Activated T-cell treated with anti-CD3 and anti-CD28 coated beads, Interleukin-2, amount 50 U/mL, for 48 hours (primary cell): ENCODE results near the gene MMP11.

Experiments
- DNase-seq, 2 experiments: peaks; one replicate each; pipeline ENCODE4 v3.0.0-alpha.2; 2020

The MMP11 gene

DNA sequence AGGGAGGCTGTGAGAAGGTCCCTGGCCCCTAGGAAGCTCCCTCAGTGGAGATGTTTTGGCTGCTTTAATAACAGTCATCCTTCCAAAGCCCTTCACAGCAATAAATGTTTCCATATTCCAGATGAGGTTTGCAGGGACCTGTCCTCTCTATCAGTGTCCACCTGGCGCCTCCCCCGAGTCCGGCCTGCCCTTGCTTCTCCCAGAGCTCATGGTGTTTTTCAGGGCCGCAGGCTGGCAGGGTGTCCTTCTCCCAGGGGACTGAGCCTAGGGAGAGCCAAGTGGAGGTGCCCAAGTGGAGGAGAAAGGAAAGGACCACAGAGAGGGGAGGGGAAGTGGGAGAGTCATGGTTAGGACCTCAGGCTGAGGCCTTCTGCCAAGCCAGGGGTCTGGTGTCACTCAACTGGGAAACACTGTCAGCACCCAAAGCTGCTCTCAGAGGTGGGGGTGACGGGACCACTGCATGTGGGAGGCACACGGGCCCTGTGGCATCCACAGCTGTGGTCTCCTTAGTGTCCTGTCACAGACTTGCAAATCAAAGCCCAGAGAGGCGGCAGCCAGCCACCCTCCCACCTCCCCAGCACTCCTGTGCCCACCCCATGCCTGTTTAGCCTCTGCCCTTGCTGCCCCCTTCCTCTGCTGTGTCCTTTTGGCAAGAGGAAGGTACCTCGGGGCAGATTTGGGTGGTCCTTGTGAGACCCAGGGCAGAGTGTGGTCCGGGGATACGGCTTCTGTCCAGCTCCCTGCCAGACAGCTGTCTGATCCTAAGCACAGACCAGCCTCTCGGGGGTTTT is 59.8 kb downstream of the MMP11 start:
- DNase-seq: no peak

DNA sequence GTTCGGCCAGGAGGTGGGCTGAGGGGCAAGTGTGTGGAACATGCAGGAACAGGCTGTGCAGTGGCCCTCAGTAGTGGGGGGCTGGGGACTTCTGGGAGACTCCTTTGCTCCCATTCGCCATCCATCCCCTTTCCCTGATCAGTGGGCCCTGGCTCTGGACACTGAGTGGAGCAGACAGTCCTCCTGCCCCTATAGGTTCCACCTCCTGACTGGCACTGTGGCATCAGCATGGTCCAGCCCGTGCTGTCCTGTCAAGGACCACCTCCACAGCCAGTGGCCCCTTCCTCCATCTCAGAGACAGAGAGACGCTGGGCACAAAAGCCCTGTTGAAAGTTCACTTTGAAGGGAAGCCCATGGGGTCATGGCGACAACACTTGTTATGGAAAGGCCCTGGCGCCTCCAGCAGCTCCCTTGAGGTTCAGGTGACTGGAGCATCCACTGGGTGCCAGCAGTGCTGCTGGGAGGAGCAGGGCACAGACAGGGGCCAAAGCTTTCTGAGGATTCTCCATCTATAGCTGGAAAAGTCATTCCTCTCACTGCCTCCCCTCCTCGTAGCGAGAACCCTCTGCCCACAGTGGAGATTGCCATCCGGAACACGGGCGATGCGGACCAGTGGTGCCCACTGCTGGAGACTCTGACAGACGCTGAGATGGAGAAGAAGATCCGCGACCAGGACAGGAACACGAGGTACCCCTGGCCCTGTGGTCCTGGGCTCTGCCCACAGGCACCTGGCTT is 60.5 kb downstream of the MMP11 start:
- no peak for DNase-seq
